Keratinocyte (primary cell): ENCODE results near the gene CREB5. TPM values are rescaled to one million over a fixed set of nuclear protein-coding genes. Genes with fewer than 3 reads are reported as not detected.

Experiments used
- DNase-seq: peaks from one replicate; pipeline ENCODE4 v3.0.0-alpha.2; 2011; ENCODE audit warnings: low read depth, missing footprints, low spot score
- FAIRE-seq: peaks from 2 replicates; lab custom pipeline; 2011; peaks lifted over from hg19 to GRCh38; lab: Jason Lieb, UNC
- H2AFZ ChIP-seq: 2 replicates; pipeline ENCODE4 v1.6.0; 2012; ENCODE audit warnings: low read length, control low read depth, inconsistent platforms; ENCODE audit not compliant: control insufficient read depth
- H3K27ac ChIP-seq: 2 replicates; pipeline ENCODE4 v1.5.1; 2011; ENCODE audit warnings: low read length; ENCODE audit not compliant: control insufficient read depth, insufficient read depth
- H3K27me3 ChIP-seq: 3 replicates; pipeline ENCODE4 v1.6.0; 2011; ENCODE audit warnings: low read length; ENCODE audit not compliant: control insufficient read depth, insufficient read depth; ENCODE audit errors: extremely low read depth
- H3K36me3 ChIP-seq, 2 experiments: 2 replicates in 1 of 2; 3 replicates in 1 of 2; pipeline ENCODE4 v1.5.1; 2011; ENCODE audit warnings: low read length in 2 of 2, mild to moderate bottlenecking in 1 of 2; ENCODE audit not compliant: control insufficient read depth in 2 of 2, insufficient read depth in 2 of 2; ENCODE audit errors: extremely low read depth in 1 of 2
- H3K4me1 ChIP-seq: 3 replicates; pipeline ENCODE4 v1.5.1; 2011; ENCODE audit warnings: low read length; ENCODE audit not compliant: control insufficient read depth, insufficient read depth; ENCODE audit errors: extremely low read depth
- H3K4me2 ChIP-seq: 3 replicates; pipeline ENCODE4 v1.6.0; 2011; ENCODE audit warnings: low read depth, low read length; ENCODE audit not compliant: control insufficient read depth, insufficient read depth; ENCODE audit errors: extremely low read depth
- H3K4me3 ChIP-seq, 3 experiments: fragments of 200-600 bp in 1 of 3; sonication (generic) in 1 of 3; 2 replicates in 2 of 3; 3 replicates in 1 of 3; pipeline ENCODE4 v1.5.1; 2011 to 2016; ENCODE audit warnings: low read length in 3 of 3, mild to moderate bottlenecking in 3 of 3, control low read depth in 2 of 3, inconsistent platforms in 1 of 3, low read depth in 1 of 3, mixed read lengths in 1 of 3, mixed run types in 1 of 3, moderate library complexity in 1 of 3; ENCODE audit not compliant: control insufficient read depth in 2 of 3, insufficient read depth in 2 of 3; ENCODE audit errors: extremely low read depth in 1 of 3
- H3K79me2 ChIP-seq: 2 replicates; pipeline ENCODE4 v1.6.0; 2012; ENCODE audit warnings: low read length; ENCODE audit not compliant: control insufficient read depth, insufficient read depth
- H3K9ac ChIP-seq: 3 replicates; pipeline ENCODE4 v1.6.0; 2011; ENCODE audit warnings: low read length; ENCODE audit not compliant: control insufficient read depth, insufficient read depth; ENCODE audit errors: extremely low read depth
- H3K9me1 ChIP-seq: 3 replicates; pipeline ENCODE4 v1.6.0; 2011; ENCODE audit warnings: low read length; ENCODE audit not compliant: control insufficient read depth, insufficient read depth; ENCODE audit errors: extremely low read depth
- H3K9me3 ChIP-seq: 2 replicates; pipeline ENCODE4 v1.5.1; 2012; ENCODE audit warnings: low read depth, low read length; ENCODE audit not compliant: control insufficient read depth
- H4K20me1 ChIP-seq: 3 replicates; pipeline ENCODE4 v1.6.0; 2011; ENCODE audit warnings: low read length; ENCODE audit not compliant: control insufficient read depth, insufficient read depth; ENCODE audit errors: extremely low read depth
- CTCF ChIP-seq, 3 experiments: IDR thresholded peaks in 1 of 3; conservative IDR thresholded peaks in 1 of 3; optimal IDR thresholded peaks in 1 of 3; 2 replicates in 2 of 3; 3 replicates in 1 of 3; pipeline versions ENCODE3 to v1.5.1; 2011; ENCODE audit warnings: low read length in 3 of 3, mild to moderate bottlenecking in 3 of 3, moderate library complexity in 2 of 3, control low read depth in 1 of 3, inconsistent platforms in 1 of 3; ENCODE audit not compliant: insufficient read depth in 2 of 3; ENCODE audit errors: extremely low read depth in 1 of 3
- EZH2 ChIP-seq: IDR thresholded peaks from one replicate; pipeline ENCODE4 v1.6.1; 2012; ENCODE audit warnings: inconsistent platforms, mild to moderate bottlenecking, low read length, moderate library complexity
- dilution Hi-C: fragments of 300-500 bp; cut with MboI; formaldehyde crosslinking; loops from one replicate; pipeline ENCODE4 v1.7.0; 2020; ENCODE audit warnings: low sequenced_read_pairs; ENCODE audit not compliant: extremely low pct_ligation_motif_present
- polyA plus RNA-seq, 5 experiments: library from polyadenylated mRNA; depleted of rRNA in 3 of 5; stranded (reverse) in 3 of 5; stranded (forward) in 1 of 5; unstranded in 1 of 5; fragments of >200 nt; gene quantifications; 1 replicate in 1 of 5; 2 replicates in 3 of 5; 3 replicates in 1 of 5; pipeline versions ENCODE4 v1.2.1 to v1.2.3, GENCODE V29; 2011 to 2012; ENCODE audit warnings: missing spikeins in 2 of 5, low read depth in 1 of 5, low replicate concordance in 1 of 5

Gene CREB5
- polyA plus RNA-seq, 1 donor (not counting 4 experiments of a cell fraction or from before 2014, with no cell fraction given) = 7.9 TPM

- no peaks in the 10 kb centered on the region for H3K36me3 ChIP-seq
- DNase-seq = no peak
- no peaks in the 10 kb centered on the region for H3K4me1 ChIP-seq
- no peaks in the 10 kb centered on the region for H3K79me2 ChIP-seq
- H3K27me3 ChIP-seq = peaks cover 17% of the 10 kb centered on the region
- H4K20me1 ChIP-seq = no peaks in the 10 kb centered on the region
- no peak overlapping the region for H3K4me2 ChIP-seq
- no peaks in the 10 kb centered on the region for H3K9me1 ChIP-seq
- H2AFZ ChIP-seq = no peak overlapping the region
- TF ChIP-seq EZH2 = no peak
- TF ChIP-seq CTCF (optimal IDR thresholded peaks at IDR 0.05 in 1 of 3, IDR thresholded peaks at IDR 0.05 in 1 of 3, conservative IDR thresholded peaks at IDR 0.05 in 1 of 3; ENCODE audit: extremely low read depth in 1 of 3, insufficient read depth in 2 of 3, low read length in 3 of 3) = no peak
- H3K4me3 ChIP-seq = no peak overlapping the region
- H3K9me3 ChIP-seq = no peaks in the 10 kb centered on the region
- dilution Hi-C loops = no loop called here
- H3K27ac ChIP-seq = no peak overlapping the region
- H3K9ac ChIP-seq = no peak overlapping the region
- FAIRE-seq = no peak
These were observed 43.2 kb downstream of the CREB5 start for GRCh38 chr7:28455486-28455885.

- H3K27me3 ChIP-seq = peaks cover 21% of the 10 kb centered on the region
- no peak overlapping the region for H3K27ac ChIP-seq
- no peaks in the 10 kb centered on the region for H3K4me1 ChIP-seq
- no peak for DNase-seq
- no peak overlapping the region for H3K4me3 ChIP-seq
- no peaks in the 10 kb centered on the region for H3K79me2 ChIP-seq
- H3K36me3 ChIP-seq = no peaks in the 10 kb centered on the region
- no peak overlapping the region for H3K9ac ChIP-seq
- H3K9me1 ChIP-seq = no peaks in the 10 kb centered on the region
- H4K20me1 ChIP-seq = no peaks in the 10 kb centered on the region
- dilution Hi-C loops = no loop called here
- no peak overlapping the region for H2AFZ ChIP-seq
- H3K4me2 ChIP-seq = no peak overlapping the region
- FAIRE-seq = no peak
- H3K9me3 ChIP-seq = no peaks in the 10 kb centered on the region
- no peak for TF ChIP-seq CTCF (optimal IDR thresholded peaks at IDR 0.05 in 1 of 3, IDR thresholded peaks at IDR 0.05 in 1 of 3, conservative IDR thresholded peaks at IDR 0.05 in 1 of 3; ENCODE audit: extremely low read depth in 1 of 3, insufficient read depth in 2 of 3, low read length in 3 of 3)
- TF ChIP-seq EZH2 = no peak
These were observed 43.7 kb downstream of the CREB5 start for GRCh38 chr7:28456044-28456443.
